GM10847 (cell line): ENCODE measurements around the gene AKT2.

Source experiments
- POLR2A ChIP-seq: IDR thresholded peaks from 2 replicates; pipeline ENCODE4 v1.6.1; 2011; ENCODE audit not compliant: insufficient read length; ENCODE audit errors: extremely low read depth

Gene AKT2

DNA sequence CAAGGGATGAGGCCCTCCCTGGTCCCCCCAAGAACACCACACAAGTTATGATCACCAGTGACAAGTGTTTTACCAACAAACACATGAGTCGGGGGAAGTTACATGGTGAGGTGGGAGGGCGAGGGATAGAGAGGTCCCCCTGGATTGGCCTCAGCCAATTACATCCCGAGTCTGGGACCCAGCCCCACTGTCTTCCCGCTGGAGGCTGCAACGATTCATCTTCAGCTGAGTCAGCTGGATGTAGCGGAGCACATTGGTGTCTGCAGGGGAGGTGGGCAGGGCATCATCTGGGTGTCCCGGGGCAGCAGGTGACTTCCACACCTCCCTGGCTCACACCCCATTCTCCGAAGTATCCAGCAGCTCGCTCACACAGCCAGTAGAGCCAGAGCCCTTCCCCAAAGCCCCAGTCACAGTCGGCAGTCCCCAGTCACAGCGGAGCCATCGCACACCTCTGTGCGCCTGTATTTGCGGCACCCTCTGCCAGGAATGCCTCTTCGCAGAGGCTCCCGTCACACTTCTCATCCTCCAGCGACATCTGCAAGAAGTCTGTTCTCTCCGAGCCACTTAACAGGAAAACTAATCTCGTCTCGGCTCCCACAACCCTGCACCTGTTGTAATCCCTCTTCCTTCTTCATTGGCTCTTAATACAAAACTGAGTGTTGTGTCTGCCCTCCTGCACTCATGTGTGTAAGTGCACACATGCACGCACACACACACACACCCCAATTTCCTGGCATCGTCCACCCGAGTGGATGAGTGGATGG, 69.0 kb downstream of the AKT2 start:
- TF ChIP-seq POLR2A: no peak

- no peak for TF ChIP-seq POLR2A
These were observed 70.2 kb downstream of the AKT2 start for GRCh38 chr19:40214936-40215335.

GRCh38 chr19:40213882-40214570, 71.1 kb downstream of the AKT2 start:
- TF ChIP-seq POLR2A: no peak

- no peak for TF ChIP-seq POLR2A
These were observed 71.8 kb downstream of the AKT2 start for GRCh38 chr19:40213251-40213829.

DNA sequence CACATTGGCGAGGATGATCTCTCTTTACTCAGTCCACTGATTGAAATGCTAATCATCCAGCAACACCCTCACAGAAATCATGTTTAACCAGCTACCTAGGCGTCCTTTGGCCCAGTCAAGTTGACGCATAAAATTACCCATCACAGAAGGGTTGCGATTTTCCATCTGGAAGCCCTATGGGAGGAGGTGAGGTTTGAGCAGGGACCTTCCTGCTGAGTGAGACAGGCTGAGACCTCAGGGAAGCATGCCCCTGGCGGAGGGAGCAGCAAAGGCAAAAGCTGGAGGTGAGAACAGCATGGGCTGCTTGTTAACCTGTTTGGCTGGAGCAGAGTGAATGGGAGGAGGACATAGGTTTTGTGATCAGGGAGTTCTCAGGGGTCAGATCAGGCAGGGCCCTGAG, 74.3 kb downstream of the AKT2 start:
- no peak for TF ChIP-seq POLR2A

DNA sequence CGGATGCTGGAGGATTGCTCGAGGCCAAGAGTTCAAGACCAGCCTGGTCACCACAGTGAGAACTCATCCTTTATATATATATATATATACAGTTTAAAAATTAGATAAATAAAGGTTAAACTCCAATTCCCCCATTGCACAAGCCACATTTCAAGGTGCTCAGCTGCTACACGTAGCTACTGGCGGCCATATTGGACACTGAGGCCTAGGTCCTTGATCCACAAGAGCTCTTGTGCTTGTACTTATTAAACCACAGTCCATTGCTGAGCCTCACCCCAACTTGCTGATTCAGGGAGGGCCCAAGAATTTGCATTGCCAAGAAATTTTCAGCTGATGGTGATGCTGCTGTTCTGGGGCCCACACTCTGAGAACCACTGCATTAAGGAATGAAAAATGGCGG, 76.5 kb downstream of the AKT2 start:
- no peak for TF ChIP-seq POLR2A

DNA sequence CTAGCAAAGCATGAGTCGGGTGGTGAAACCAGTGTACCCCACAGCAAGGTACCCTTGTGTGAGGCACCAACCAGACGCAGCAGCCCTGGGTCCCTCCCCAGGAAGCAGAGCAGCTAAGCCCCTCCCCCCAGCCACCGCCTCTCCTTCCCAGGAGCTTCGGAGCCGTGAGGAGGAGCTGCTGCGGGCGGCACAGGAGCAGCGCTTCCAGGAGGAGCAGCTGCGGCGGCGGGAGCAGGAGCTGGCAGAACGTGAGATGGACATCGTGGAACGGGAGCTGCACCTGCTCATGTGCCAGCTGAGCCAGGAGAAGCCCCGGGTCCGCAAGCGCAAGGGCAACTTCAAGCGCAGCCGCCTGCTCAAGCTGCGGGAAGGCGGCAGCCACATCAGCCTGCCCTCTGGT, 79.4 kb downstream of the AKT2 start:
- TF ChIP-seq POLR2A: no peak

DNA sequence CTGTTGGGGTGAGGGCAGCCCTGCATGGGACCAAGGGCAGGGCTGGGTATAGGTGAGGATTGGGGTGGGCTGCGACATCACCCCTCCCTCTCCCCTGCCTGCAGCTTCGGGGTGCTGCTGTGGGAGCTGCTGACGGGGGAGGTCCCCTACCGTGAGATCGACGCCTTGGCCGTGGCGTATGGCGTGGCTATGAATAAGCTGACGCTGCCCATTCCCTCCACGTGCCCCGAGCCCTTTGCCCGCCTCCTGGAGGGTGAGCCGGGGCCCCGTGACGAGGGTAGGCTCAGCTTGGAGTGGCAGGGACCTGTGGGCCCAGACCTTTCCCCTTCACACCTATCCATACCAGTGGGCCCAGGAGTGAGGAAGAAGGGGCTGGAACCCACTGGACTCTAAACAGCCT, 80.8 kb downstream of the AKT2 start:
- no peak for TF ChIP-seq POLR2A

DNA sequence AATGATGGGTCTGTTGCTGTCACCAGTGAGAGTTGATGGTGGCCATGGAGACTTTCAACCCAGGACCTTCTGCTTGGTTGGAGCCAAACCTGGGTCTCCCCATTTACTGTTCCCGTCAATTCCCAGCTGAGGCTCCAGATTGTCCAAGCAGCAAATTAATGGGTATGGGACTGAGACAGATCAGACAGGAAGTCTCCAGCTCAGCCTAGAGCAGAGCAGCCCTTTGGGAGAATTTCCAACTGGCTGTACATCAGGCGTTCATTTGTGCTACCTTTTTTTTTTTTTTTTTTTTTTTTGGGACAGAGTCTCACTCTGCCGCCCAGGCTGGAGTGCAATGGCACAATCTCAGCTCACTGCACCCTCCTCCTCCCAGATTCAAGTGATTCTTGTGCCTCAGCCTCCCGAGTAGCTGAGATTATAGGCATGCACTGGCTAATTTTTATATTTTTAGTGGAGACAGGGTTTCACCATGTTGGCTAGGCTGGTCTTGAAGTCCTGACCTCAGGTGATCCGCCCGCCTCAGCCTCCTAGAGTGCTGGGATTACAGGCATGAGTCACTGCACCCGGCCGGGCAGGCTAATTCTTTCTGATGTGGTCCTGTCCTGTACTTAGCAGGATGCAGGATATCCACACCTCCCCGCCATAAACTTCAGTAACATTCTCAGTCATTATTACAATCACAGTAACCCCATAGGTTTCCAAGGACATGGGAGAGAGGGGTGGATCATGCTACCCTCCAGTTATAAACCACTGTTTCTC, 84.6 kb downstream of the AKT2 start:
- no peak for TF ChIP-seq POLR2A

GRCh38 chr19:40198272-40198990, 86.7 kb downstream of the AKT2 start:
- no peak for TF ChIP-seq POLR2A

DNA sequence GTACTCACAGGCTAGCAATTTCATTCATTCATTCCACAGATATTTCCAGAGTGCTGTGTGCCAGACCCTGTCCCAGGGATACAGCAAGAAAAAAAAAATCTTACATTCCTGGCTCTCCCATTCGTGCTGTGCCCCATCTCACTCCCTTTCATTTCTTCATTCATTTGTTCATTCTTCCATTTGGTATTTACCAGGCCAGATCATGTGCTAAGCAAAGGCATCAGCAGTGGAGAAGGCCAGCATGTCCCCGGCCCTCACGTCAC, 91.6 kb downstream of the AKT2 start:
- no peak for TF ChIP-seq POLR2A

DNA sequence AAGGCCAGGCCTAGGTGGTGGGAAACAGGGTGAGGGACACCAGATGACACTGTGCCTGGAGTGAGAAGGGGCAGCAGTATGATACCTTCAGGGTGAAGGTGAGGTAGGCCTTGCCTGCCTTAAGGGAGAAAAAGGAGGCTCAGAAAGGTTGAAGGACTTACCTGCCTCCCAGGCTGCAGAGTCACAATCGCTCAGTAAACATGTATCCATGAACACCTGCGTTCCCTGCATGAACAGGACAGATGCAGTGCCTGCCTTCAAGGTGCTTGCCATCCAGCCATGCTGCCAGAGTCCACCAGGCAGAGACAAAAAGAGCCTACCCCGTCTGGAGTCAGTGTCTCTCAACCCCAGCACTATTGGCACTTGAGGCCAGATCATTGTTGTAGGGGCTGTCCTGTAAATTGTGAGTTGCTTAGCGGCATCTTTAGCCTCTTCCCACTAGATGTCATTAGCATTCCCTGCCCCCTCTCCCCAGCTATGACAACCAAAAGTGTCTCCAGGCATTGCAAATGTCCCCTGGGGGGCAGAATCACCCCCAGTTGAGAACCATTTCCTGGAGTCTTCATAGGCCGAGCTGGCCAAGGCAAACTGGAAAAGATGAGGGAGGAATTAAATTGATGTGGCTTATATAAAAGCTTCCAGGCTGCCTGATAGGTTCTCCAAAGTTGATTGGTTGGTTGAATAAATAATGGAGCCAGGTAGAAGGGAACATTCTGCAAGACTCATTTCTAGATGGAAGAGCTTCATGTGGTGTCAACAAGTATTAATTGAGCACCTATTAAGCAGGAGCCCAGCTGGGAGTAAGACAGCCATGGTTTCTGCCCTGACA, 92.2 kb downstream of the AKT2 start:
- no peak for TF ChIP-seq POLR2A

- TF ChIP-seq POLR2A: no peak
These were observed 93.1 kb downstream of the AKT2 start for GRCh38 chr19:40191836-40192646.
